Liver (tissue), 9 donors: ENCODE measurements around the gene OPN5. TPM values are rescaled to one million over a fixed set of nuclear protein-coding genes. Genes with fewer than 3 reads are reported as not detected.

Experiments used
- DNase-seq: peaks from one replicate; pipeline ENCODE4 v3.0.0-alpha.2; 2017; ENCODE audit warnings: low spot score
- H3K27ac ChIP-seq, 2 donors: one replicate each; pipeline ENCODE4 v1.7.0; 2013; ENCODE audit warnings: inconsistent platforms in 2 of 2, low read length in 2 of 2, control low read depth in 1 of 2, low read depth in 1 of 2, mild to moderate bottlenecking in 1 of 2
- H3K27me3 ChIP-seq, 4 donors: one replicate each; pipeline versions ENCODE4 v1.6.1 to v1.7.0; 2013; ENCODE audit warnings: low read length in 3 of 4, inconsistent platforms in 1 of 4, mild to moderate bottlenecking in 1 of 4, moderate library complexity in 1 of 4; ENCODE audit not compliant: control insufficient read depth in 4 of 4, insufficient read depth in 4 of 4
- H3K36me3 ChIP-seq, 4 donors: one replicate each; pipeline versions ENCODE4 v1.6.1 to v1.7.0; 2013; ENCODE audit warnings: low read length in 3 of 4, mild to moderate bottlenecking in 3 of 4, low read depth in 1 of 4, moderate library complexity in 1 of 4; ENCODE audit not compliant: control insufficient read depth in 4 of 4, insufficient read depth in 3 of 4
- H3K4me1 ChIP-seq, 4 donors: one replicate each; pipeline versions ENCODE4 v1.6.1 to v1.7.0; 2013; ENCODE audit warnings: low read length in 3 of 4, mild to moderate bottlenecking in 3 of 4, moderate library complexity in 1 of 4; ENCODE audit not compliant: control insufficient read depth in 4 of 4, insufficient read depth in 4 of 4
- H3K4me3 ChIP-seq, 3 donors: one replicate each; pipeline versions ENCODE4 v1.6.1 to v1.7.0; 2013; ENCODE audit warnings: low read length in 3 of 3, control low read depth in 1 of 3, low read depth in 1 of 3, mild to moderate bottlenecking in 1 of 3
- H3K9ac ChIP-seq, 2 donors: one replicate each; pipeline ENCODE4 v1.7.0; 2013; ENCODE audit warnings: low read length in 2 of 2, mild to moderate bottlenecking in 2 of 2, moderate library complexity in 2 of 2, control low read depth in 1 of 2, low read depth in 1 of 2
- H3K9me3 ChIP-seq, 4 donors: one replicate each; pipeline versions ENCODE4 v1.6.1 to v1.7.0; 2013; ENCODE audit warnings: low read length in 3 of 4; ENCODE audit not compliant: control insufficient read depth in 4 of 4
- ATF3 ChIP-seq: IDR thresholded peaks from 2 replicates; pipeline ENCODE4 v1.6.1; 2016; ENCODE audit warnings: antibody characterized with exemption
- CTCF ChIP-seq: fragments of 150-350 bp; IDR thresholded peaks from 2 replicates; pipeline ENCODE4 v1.5.1; 2017; ENCODE audit warnings: improper control_type of control experiment, low read depth, low read length; ENCODE audit not compliant: missing input control
- EGR1 ChIP-seq, 2 donors: IDR thresholded peaks; 2 replicates each; pipeline ENCODE4 v1.6.1; 2016 to 2018; ENCODE audit warnings: antibody characterized with exemption in 2 of 2, low read depth in 2 of 2
- FOXA1 ChIP-seq: IDR thresholded peaks from 2 replicates; pipeline ENCODE4 v1.6.1; 2016; ENCODE audit warnings: antibody characterized with exemption
- GABPA ChIP-seq, 2 donors: IDR thresholded peaks in 1 of 2; conservative IDR thresholded peaks in 1 of 2; 2 replicates each; pipeline ENCODE4 v1.6.1; 2016; ENCODE audit warnings: antibody characterized with exemption in 2 of 2, mild to moderate bottlenecking in 1 of 2, moderate library complexity in 1 of 2
- HNF4A ChIP-seq, 2 donors: conservative IDR thresholded peaks; 2 replicates each; pipeline ENCODE4 v1.6.1; 2016; ENCODE audit warnings: antibody characterized with exemption in 2 of 2, mild to moderate bottlenecking in 2 of 2
- HNF4G ChIP-seq: IDR thresholded peaks from 2 replicates; pipeline ENCODE4 v1.6.1; 2016; ENCODE audit warnings: antibody characterized with exemption
- JUND ChIP-seq, 2 donors: IDR thresholded peaks; 2 replicates each; pipeline ENCODE4 v1.6.1; 2016; ENCODE audit warnings: antibody characterized with exemption in 2 of 2
- NR2F2 ChIP-seq: IDR thresholded peaks from 2 replicates; pipeline ENCODE4 v1.6.1; 2016; ENCODE audit warnings: antibody characterized with exemption
- RAD21 ChIP-seq, 2 donors: IDR thresholded peaks; 2 replicates each; pipeline ENCODE4 v1.6.1; 2016; ENCODE audit warnings: antibody characterized with exemption in 2 of 2, mild to moderate bottlenecking in 2 of 2
- RXRA ChIP-seq, 2 donors: IDR thresholded peaks; 2 replicates each; pipeline ENCODE4 v1.6.1; 2017 to 2018; ENCODE audit warnings: antibody characterized with exemption in 2 of 2, mild to moderate bottlenecking in 1 of 2
- SP1 ChIP-seq: IDR thresholded peaks from 2 replicates; pipeline ENCODE4 v1.6.1; 2018; ENCODE audit warnings: antibody characterized with exemption, mild to moderate bottlenecking
- TAF1 ChIP-seq: conservative IDR thresholded peaks from 2 replicates; pipeline ENCODE4 v1.6.1; 2016; ENCODE audit warnings: antibody characterized with exemption, mild to moderate bottlenecking
- YY1 ChIP-seq: IDR thresholded peaks from 2 replicates; pipeline ENCODE4 v1.6.1; 2016; ENCODE audit warnings: antibody characterized with exemption, mild to moderate bottlenecking
- WGBS: extraction: QIAGEN DNeasy Blood & Tissue Kit; methylation state at CpG from one replicate; pipeline ENCODE4 v1.1.7; 2013; 5-methylcytosine and 5-hydroxymethylcytosine counted together
- polyA plus RNA-seq, 2 donors: library from polyadenylated mRNA; stranded (reverse) in 1 of 2; unstranded in 1 of 2; fragments of 200-250 nt in 1 of 2; fragments of >200 nt in 1 of 2; fragmentation: Nextera tagmentation in 1 of 2; extraction: Ambion mirVana in 1 of 2; gene quantifications; one replicate each; pipeline versions ENCODE4 v1.2.1 to v1.2.3, GENCODE V29; 2013 to 2015
- total RNA-seq, 2 donors: library from RNA; depleted of rRNA; stranded (reverse); fragments of >200 nt; gene quantifications; one replicate each; pipeline ENCODE4 v1.2.3, GENCODE V29; 2014
- TF ChIP-seq, protein P1 (sequence below): IDR thresholded peaks from 2 replicates; pipeline ENCODE4 v1.6.1; 2016; ENCODE audit warnings: antibody characterized with exemption
- TF ChIP-seq, protein P2 (sequence below): IDR thresholded peaks from 2 replicates; pipeline ENCODE4 v1.6.1; 2016; ENCODE audit warnings: antibody characterized with exemption
- TF ChIP-seq, protein P3 (sequence below): IDR thresholded peaks from 2 replicates; pipeline ENCODE4 v1.6.1; 2016; ENCODE audit warnings: antibody characterized with exemption, mild to moderate bottlenecking
- donor health status: healthy.
- donor health status: healthy.
- donor health status: healthy.
- donor health status: healthy.
- donor health status: healthy.

OPN5 gene
- total and polyA plus RNA-seq, 4 donors, result not detected

DNA sequence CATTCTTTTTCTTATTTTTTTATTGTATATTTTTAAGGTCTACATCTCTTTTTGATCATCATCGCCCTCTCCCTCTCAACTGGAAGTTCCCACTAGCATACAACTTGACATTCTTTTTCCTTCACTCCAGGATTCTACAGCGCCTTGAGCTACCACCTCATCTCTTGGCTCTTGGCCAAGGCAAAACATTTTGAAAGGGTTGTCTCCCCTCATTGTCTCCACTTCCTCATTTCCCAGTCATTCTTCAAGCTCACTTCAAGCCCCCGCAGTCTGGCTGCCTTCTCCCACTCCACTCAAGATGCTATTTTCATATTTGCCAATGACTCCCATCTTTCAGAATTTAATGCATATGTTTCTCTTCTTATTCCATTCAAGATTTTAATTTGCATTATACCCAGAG, 63.0 kb downstream of the OPN5 start:
- no peak for DNase-seq
- Histone ChIP-seq H3K4me1 (no peaks in the 10 kb centered on the region), H3K4me3 (no peak overlapping the region), H3K9ac (no peak overlapping the region), H3K27ac (no peak overlapping the region), H3K36me3 (no peaks in the 10 kb centered on the region), H3K9me3 (peaks cover 0 to 6% (median 2%) of the 10 kb centered on the region in 4 donors), H3K27me3 (peaks cover 0 to 6% (median 0%) of the 10 kb centered on the region in 4 donors)
- WGBS, result 79% methylated on average over 3 of the region's 3 CpGs
- TF ChIP-seq TAF1 (no peak), CTCF (no peak), HNF4A (conservative IDR thresholded peaks at IDR 0.05) (no peak), RAD21 (IDR thresholded peaks at IDR 0.05) (no peak), EGR1 (IDR thresholded peaks at IDR 0.05; ENCODE audit: low read depth in 2 of 2) (no peak), NR2F2 (no peak), RXRA (IDR thresholded peaks at IDR 0.05) (no peak), ATF3 (no peak), YY1 (no peak), GABPA (IDR thresholded peaks at IDR 0.05 in 1 of 2, conservative IDR thresholded peaks at IDR 0.05 in 1 of 2) (no peak), SP1 (no peak), HNF4G (no peak), JUND (IDR thresholded peaks at IDR 0.05) (no peak)
- TF ChIP-seq, protein P1, sequence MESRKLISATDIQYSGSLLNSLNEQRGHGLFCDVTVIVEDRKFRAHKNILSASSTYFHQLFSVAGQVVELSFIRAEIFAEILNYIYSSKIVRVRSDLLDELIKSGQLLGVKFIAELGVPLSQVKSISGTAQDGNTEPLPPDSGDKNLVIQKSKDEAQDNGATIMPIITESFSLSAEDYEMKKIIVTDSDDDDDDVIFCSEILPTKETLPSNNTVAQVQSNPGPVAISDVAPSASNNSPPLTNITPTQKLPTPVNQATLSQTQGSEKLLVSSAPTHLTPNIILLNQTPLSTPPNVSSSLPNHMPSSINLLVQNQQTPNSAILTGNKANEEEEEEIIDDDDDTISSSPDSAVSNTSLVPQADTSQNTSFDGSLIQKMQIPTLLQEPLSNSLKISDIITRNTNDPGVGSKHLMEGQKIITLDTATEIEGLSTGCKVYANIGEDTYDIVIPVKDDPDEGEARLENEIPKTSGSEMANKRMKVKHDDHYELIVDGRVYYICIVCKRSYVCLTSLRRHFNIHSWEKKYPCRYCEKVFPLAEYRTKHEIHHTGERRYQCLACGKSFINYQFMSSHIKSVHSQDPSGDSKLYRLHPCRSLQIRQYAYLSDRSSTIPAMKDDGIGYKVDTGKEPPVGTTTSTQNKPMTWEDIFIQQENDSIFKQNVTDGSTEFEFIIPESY, result no peak
- TF ChIP-seq, protein P2, sequence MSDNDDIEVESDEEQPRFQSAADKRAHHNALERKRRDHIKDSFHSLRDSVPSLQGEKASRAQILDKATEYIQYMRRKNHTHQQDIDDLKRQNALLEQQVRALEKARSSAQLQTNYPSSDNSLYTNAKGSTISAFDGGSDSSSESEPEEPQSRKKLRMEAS, result no peak

DNA sequence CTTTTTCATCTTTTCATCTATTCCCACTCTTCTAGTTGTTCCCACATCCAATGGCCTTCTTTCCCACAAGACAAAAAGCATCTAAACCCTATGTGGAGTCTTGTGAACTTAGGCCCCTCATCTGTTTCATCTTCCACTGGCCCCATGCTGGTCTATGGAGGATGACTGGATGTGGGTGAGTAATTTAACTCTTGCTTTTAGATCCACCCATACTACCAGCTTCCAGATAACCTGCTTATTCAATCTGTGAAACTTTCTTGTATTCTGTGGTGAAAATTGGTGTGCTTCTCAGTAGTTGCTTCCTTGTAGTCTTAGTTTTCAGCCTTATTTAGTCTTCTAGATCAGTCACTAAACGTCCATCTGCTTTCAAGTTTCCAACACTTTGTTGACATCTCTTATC, 64.9 kb downstream of the OPN5 start:
- Histone ChIP-seq H3K36me3 (no peaks in the 10 kb centered on the region), H3K27ac (no peak overlapping the region), H3K9me3 (peaks cover 0 to 5% (median 0%) of the 10 kb centered on the region in 4 donors), H3K9ac (no peak overlapping the region), H3K27me3 (peaks cover 0 to 2% (median 0%) of the 10 kb centered on the region in 4 donors), H3K4me3 (no peak overlapping the region), H3K4me1 (no peaks in the 10 kb centered on the region)
- WGBS, result 29% methylated on average over 1 of the region's 1 CpG
- no peak for TF ChIP-seq EGR1 (IDR thresholded peaks at IDR 0.05; ENCODE audit: low read depth in 2 of 2)
- no peak for DNase-seq

DNA sequence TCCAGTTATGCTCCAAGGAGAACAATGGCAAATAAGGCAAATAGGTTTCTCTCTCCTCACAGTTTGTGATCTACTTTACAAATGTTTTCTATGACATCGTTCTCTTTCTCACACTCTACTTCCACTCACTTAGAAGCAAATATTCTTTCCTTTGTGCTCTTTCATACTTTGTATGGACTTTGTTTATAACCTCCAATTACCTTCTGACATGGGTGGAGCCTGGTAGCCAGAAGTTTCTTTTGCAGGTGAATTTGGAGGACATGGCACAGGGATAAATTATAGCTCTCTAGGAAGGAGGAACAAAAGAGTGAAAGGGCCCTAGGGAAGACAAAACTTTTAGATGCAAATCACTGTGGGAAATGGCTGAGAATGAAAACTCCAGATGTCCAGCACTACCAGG, 69.3 kb downstream of the OPN5 start:
- H3K9ac ChIP-seq, result no peak overlapping the region
- peaks cover 0 to 2% (median 0%) of the 10 kb centered on the region in 4 donors for H3K27me3 ChIP-seq
- H3K36me3 ChIP-seq, result no peaks in the 10 kb centered on the region
- no peak overlapping the region for H3K27ac ChIP-seq
- 82% methylated on average over 1 of the region's 1 CpG for WGBS
- no peak overlapping the region for H3K4me3 ChIP-seq
- no peak for DNase-seq
- TF ChIP-seq FOXA1, result no peak
- TF ChIP-seq NR2F2, result no peak
- no peak for TF ChIP-seq YY1
- TF ChIP-seq HNF4A (conservative IDR thresholded peaks at IDR 0.05), result no peak
- TF ChIP-seq, protein P3, sequence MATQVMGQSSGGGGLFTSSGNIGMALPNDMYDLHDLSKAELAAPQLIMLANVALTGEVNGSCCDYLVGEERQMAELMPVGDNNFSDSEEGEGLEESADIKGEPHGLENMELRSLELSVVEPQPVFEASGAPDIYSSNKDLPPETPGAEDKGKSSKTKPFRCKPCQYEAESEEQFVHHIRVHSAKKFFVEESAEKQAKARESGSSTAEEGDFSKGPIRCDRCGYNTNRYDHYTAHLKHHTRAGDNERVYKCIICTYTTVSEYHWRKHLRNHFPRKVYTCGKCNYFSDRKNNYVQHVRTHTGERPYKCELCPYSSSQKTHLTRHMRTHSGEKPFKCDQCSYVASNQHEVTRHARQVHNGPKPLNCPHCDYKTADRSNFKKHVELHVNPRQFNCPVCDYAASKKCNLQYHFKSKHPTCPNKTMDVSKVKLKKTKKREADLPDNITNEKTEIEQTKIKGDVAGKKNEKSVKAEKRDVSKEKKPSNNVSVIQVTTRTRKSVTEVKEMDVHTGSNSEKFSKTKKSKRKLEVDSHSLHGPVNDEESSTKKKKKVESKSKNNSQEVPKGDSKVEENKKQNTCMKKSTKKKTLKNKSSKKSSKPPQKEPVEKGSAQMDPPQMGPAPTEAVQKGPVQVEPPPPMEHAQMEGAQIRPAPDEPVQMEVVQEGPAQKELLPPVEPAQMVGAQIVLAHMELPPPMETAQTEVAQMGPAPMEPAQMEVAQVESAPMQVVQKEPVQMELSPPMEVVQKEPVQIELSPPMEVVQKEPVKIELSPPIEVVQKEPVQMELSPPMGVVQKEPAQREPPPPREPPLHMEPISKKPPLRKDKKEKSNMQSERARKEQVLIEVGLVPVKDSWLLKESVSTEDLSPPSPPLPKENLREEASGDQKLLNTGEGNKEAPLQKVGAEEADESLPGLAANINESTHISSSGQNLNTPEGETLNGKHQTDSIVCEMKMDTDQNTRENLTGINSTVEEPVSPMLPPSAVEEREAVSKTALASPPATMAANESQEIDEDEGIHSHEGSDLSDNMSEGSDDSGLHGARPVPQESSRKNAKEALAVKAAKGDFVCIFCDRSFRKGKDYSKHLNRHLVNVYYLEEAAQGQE, result no peak
- TF ChIP-seq ATF3, result no peak
- TF ChIP-seq EGR1 (IDR thresholded peaks at IDR 0.05; ENCODE audit: low read depth in 2 of 2), result no peak
- TF ChIP-seq, protein P2, result no peak
- TF ChIP-seq CTCF, result no peak
- TF ChIP-seq TAF1, result no peak
- no peaks in the 10 kb centered on the region for H3K9me3 ChIP-seq
- H3K4me1 ChIP-seq, result no peaks in the 10 kb centered on the region
